SU-DHL-6 (cell line): Measurements from ENCODE around the gene CEP41.

Experiments used
- H2AFZ ChIP-seq: fragments of 200-600 bp; sonication (generic); 2 replicates; pipeline ENCODE4 v1.6.1; 2014; ENCODE audit warnings: low read depth, mild to moderate bottlenecking, moderate library complexity, mixed read lengths, antibody characterized with exemption, low read length; ENCODE audit not compliant: severe bottlenecking
- H3F3A ChIP-seq: fragments of 200-600 bp; shearing (Covaris generic); 2 replicates; pipeline ENCODE4 v1.6.0; 2016; ENCODE audit warnings: antibody characterized with exemption, mild to moderate bottlenecking; ENCODE audit not compliant: insufficient read depth
- H3K27ac ChIP-seq: fragments of 200-600 bp; sonication (generic); 2 replicates; pipeline ENCODE4 v1.5.1; 2016; ENCODE audit warnings: low read depth, mild to moderate bottlenecking, low read length, moderate library complexity, mixed read lengths
- H3K27me3 ChIP-seq: fragments of 200-600 bp; sonication (generic), shearing (Covaris generic); 2 replicates; pipeline ENCODE4 v1.6.0; 2014; ENCODE audit warnings: mild to moderate bottlenecking, low read length
- H3K36me3 ChIP-seq: fragments of 200-600 bp; sonication (generic); 2 replicates; pipeline ENCODE4 v1.6.1; 2014; ENCODE audit warnings: mild to moderate bottlenecking, low read length, mixed read lengths
- H3K4me2 ChIP-seq: fragments of 300-600, 200-600 bp; shearing (Covaris generic), sonication (generic); 2 replicates; pipeline ENCODE4 v1.6.0; 2014; ENCODE audit warnings: low read length, low read depth, mild to moderate bottlenecking; ENCODE audit not compliant: poor library complexity, severe bottlenecking
- H3K4me3 ChIP-seq: fragments of 200-600 bp; sonication (generic); 2 replicates; pipeline ENCODE4 v1.5.1; 2014; ENCODE audit warnings: antibody characterized with exemption, low read length, mild to moderate bottlenecking, mixed read lengths; ENCODE audit not compliant: insufficient read depth, poor library complexity, severe bottlenecking
- H3K79me2 ChIP-seq: fragments of 200-600 bp; sonication (generic); 2 replicates; pipeline ENCODE4 v1.6.1; 2014; ENCODE audit warnings: mild to moderate bottlenecking, low read length, moderate library complexity; ENCODE audit not compliant: insufficient read depth
- H3K9ac ChIP-seq: fragments of 200-600 bp; sonication (generic); 2 replicates; pipeline ENCODE4 v1.7.0; 2014; ENCODE audit warnings: mild to moderate bottlenecking, low read length
- H3K9me2 ChIP-seq: fragments of 200-600 bp; sonication (generic); replicated peaks from 2 replicates; pipeline ENCODE4 v1.6.1; 2014; ENCODE audit warnings: low read length; ENCODE audit not compliant: insufficient read depth
- H3K9me3 ChIP-seq: fragments of 200-600 bp; sonication (generic); 2 replicates; pipeline ENCODE4 v1.6.1; 2014; ENCODE audit warnings: low read length, mixed read lengths; ENCODE audit not compliant: insufficient read depth
- H4K20me1 ChIP-seq: fragments of 200-600 bp; sonication (generic); 2 replicates; pipeline ENCODE4 v1.6.1; 2014; ENCODE audit warnings: low read depth, mild to moderate bottlenecking, antibody characterized with exemption, low read length, moderate library complexity, mixed read lengths
- CTCF ChIP-seq: fragments of 200-600 bp; sonication (generic); IDR thresholded peaks from one replicate; pipeline ENCODE4 v1.5.1; 2017; ENCODE audit warnings: antibody characterized with exemption, mild to moderate bottlenecking, low read length, moderate library complexity; ENCODE audit not compliant: insufficient read depth, poor library complexity, severe bottlenecking
- EZH2phosphoT487 ChIP-seq: fragments of 200-600 bp; sonication (generic), shearing (Covaris generic); conservative IDR thresholded peaks from 2 replicates; pipeline ENCODE4 v1.6.1; 2018; ENCODE audit warnings: mild to moderate bottlenecking, antibody characterized with exemption, low read length, moderate library complexity, mixed read lengths

The CEP41 gene

GRCh38 chr7:130475776-130476175 is 35.0 kb upstream of the CEP41 start:
- H3K36me3 ChIP-seq: no peaks in the 10 kb centered on the region
- no peaks in the 10 kb centered on the region for H3K9me3 ChIP-seq
- H3K27me3 ChIP-seq: no peaks in the 10 kb centered on the region
- no peaks in the 10 kb centered on the region for H3F3A ChIP-seq
- H3K9me2 ChIP-seq: no peaks in the 10 kb centered on the region
- H3K9ac ChIP-seq: no peak overlapping the region
- H3K27ac ChIP-seq: no peak overlapping the region
- no peak overlapping the region for H3K4me2 ChIP-seq
- no peaks in the 10 kb centered on the region for H4K20me1 ChIP-seq
- no peak overlapping the region for H2AFZ ChIP-seq
- H3K79me2 ChIP-seq: no peaks in the 10 kb centered on the region
- no peak for TF ChIP-seq CTCF
- TF ChIP-seq EZH2phosphoT487: no peak
- no peak overlapping the region for H3K4me3 ChIP-seq

- H3K9me2 ChIP-seq: no peaks in the 10 kb centered on the region
- H4K20me1 ChIP-seq: no peaks in the 10 kb centered on the region
- no peaks in the 10 kb centered on the region for H3K27me3 ChIP-seq
- TF ChIP-seq CTCF: no peak
- H3K36me3 ChIP-seq: no peaks in the 10 kb centered on the region
- H3F3A ChIP-seq: no peaks in the 10 kb centered on the region
- no peak overlapping the region for H2AFZ ChIP-seq
- H3K27ac ChIP-seq: no peak overlapping the region
- no peaks in the 10 kb centered on the region for H3K79me2 ChIP-seq
- no peak overlapping the region for H3K4me3 ChIP-seq
- peak overlapping the region; percentile 39 for H3K4me2 ChIP-seq
- H3K9me3 ChIP-seq: no peaks in the 10 kb centered on the region
- H3K9ac ChIP-seq: no peak overlapping the region
Measured at GRCh38 chr7:130473876-130474275, 33.1 kb upstream of the CEP41 start.

- no peaks in the 10 kb centered on the region for H4K20me1 ChIP-seq
- no peak for TF ChIP-seq EZH2phosphoT487
- peak overlapping the region; percentile 39 for H3K4me2 ChIP-seq
- no peaks in the 10 kb centered on the region for H3K9me3 ChIP-seq
- no peaks in the 10 kb centered on the region for H3K9me2 ChIP-seq
- no peaks in the 10 kb centered on the region for H3K79me2 ChIP-seq
- H3K9ac ChIP-seq: no peak overlapping the region
- no peaks in the 10 kb centered on the region for H3F3A ChIP-seq
- no peaks in the 10 kb centered on the region for H3K27me3 ChIP-seq
- no peak overlapping the region for H3K4me3 ChIP-seq
- no peaks in the 10 kb centered on the region for H3K36me3 ChIP-seq
- H2AFZ ChIP-seq: peak overlapping the region; percentile 87
- no peak overlapping the region for H3K27ac ChIP-seq
Measured at GRCh38 chr7:130473289-130473688, 32.5 kb upstream of the CEP41 start.

- no peaks in the 10 kb centered on the region for H3K36me3 ChIP-seq
- no peak overlapping the region for H3K4me3 ChIP-seq
- no peaks in the 10 kb centered on the region for H3K79me2 ChIP-seq
Measured at GRCh38 chr7:130471974-130472373, 31.2 kb upstream of the CEP41 start.

More at GRCh38 chr7:130471974-130472373, 31.2 kb upstream of the CEP41 start:
- Histone ChIP-seq H4K20me1 (no peaks in the 10 kb centered on the region), H3F3A (no peaks in the 10 kb centered on the region), H3K9me2 (no peaks in the 10 kb centered on the region), H3K27ac (no peak overlapping the region), H2AFZ (no peak overlapping the region), H3K9ac (no peak overlapping the region), H3K4me2 (no peak overlapping the region), H3K27me3 (no peaks in the 10 kb centered on the region), H3K9me3 (no peaks in the 10 kb centered on the region)
- TF ChIP-seq CTCF (no peak), EZH2phosphoT487 (no peak)
